Lower leg skin (tissue), 3 donors: ENCODE measurements around the gene CTBP2.

Experiments
- POLR2A ChIP-seq, 2 donors: fragments of 450-650 bp; IDR thresholded peaks; one replicate each; pipeline ENCODE4 v1.6.1; 2016 to 2017; ENCODE audit warnings: antibody characterized with exemption in 2 of 2, mild to moderate bottlenecking in 1 of 2, moderate library complexity in 1 of 2
- TF ChIP-seq, protein P1 (sequence below), 3 donors: fragments of 450-650 bp; IDR thresholded peaks; one replicate each; pipeline ENCODE4 v1.5.1; 2016; ENCODE audit warnings: antibody characterized with exemption in 3 of 3, mild to moderate bottlenecking in 3 of 3, moderate library complexity in 2 of 3

DNA sequence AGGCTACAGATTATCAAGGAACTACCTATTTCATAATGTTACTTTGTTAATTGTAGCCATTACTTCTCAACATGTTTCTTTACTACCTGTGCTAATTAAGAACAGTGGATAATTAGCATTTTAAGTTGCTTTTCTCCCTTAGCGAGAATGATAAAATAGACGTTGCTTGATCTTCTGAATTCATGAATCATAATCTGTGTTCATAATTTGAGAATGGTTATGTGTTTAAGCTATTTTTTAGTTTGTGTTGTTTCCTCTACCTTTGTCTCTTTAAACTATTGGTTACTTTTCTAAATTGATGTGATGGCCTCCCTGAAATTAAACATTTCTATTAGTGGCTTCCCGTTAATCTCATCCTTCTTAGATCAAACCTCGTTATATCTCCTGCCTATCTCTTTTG is 218.5 kb downstream of the CTBP2 start, which contains the start of gene ZRANB1:
- TF ChIP-seq, protein P1, sequence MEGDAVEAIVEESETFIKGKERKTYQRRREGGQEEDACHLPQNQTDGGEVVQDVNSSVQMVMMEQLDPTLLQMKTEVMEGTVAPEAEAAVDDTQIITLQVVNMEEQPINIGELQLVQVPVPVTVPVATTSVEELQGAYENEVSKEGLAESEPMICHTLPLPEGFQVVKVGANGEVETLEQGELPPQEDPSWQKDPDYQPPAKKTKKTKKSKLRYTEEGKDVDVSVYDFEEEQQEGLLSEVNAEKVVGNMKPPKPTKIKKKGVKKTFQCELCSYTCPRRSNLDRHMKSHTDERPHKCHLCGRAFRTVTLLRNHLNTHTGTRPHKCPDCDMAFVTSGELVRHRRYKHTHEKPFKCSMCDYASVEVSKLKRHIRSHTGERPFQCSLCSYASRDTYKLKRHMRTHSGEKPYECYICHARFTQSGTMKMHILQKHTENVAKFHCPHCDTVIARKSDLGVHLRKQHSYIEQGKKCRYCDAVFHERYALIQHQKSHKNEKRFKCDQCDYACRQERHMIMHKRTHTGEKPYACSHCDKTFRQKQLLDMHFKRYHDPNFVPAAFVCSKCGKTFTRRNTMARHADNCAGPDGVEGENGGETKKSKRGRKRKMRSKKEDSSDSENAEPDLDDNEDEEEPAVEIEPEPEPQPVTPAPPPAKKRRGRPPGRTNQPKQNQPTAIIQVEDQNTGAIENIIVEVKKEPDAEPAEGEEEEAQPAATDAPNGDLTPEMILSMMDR (IDR thresholded peaks at IDR 0.05), result no peak
- TF ChIP-seq POLR2A (IDR thresholded peaks at IDR 0.05), result no peak
